Neural crest cell (in vitro differentiated cells): ENCODE data around the gene PKNOX1. TPM values are rescaled to one million over a fixed set of nuclear protein-coding genes. Genes with fewer than 3 reads are reported as not detected.
"Not testable (repeated sequence)": the region's sequence is repeated elsewhere in the genome, so short reads cannot be mapped to it uniquely, and the experiment has no call there.

Source experiments
- DNase-seq: peaks from one replicate; pipeline ENCODE4 v3.0.0; 2021; ENCODE audit warnings: low read depth, mixed read lengths, low spot score
- H3K27ac Mint-ChIP-seq: one replicate; pipeline ENCODE4 v1.8.0; 2021; ENCODE audit warnings: mild to moderate bottlenecking, mixed read lengths; ENCODE audit not compliant: unreplicated experiment
- H3K27me3 Mint-ChIP-seq: 2 replicates; pipeline ENCODE4 v1.8.0; 2021; ENCODE audit warnings: low read depth, mild to moderate bottlenecking, mixed read lengths
- H3K36me3 Mint-ChIP-seq: 2 replicates; pipeline ENCODE4 v1.8.0; 2021; ENCODE audit warnings: low read depth, mild to moderate bottlenecking, mixed read lengths
- H3K4me1 Mint-ChIP-seq: 2 replicates; pipeline ENCODE4 v1.8.0; 2021; ENCODE audit warnings: mixed read lengths
- H3K4me3 Mint-ChIP-seq: one replicate; pipeline ENCODE4 v1.8.0; 2021; ENCODE audit warnings: mild to moderate bottlenecking, mixed read lengths
- H3K9me3 Mint-ChIP-seq: 2 replicates; pipeline ENCODE4 v1.8.0; 2021; ENCODE audit warnings: mixed read lengths
- CTCF ChIP-seq: fragments of 200-600 bp; sonication (generic); conservative IDR thresholded peaks from 2 replicates; pipeline ENCODE4 v1.5.0; 2021; ENCODE audit warnings: antibody characterized with exemption, mild to moderate bottlenecking
- long read RNA-seq: library from polyadenylated mRNA; unstranded; transcript quantifications from one replicate; pipeline ENCODE4 v2.0.0, GENCODE V29; 2020
- total RNA-seq: library from RNA; stranded (reverse); gene quantifications from 2 replicates; pipeline ENCODE4 v1.2.1, GENCODE V29; 2021

The PKNOX1 gene
- total RNA-seq = 13.6 and 19.3 TPM in 2 replicates
- long read RNA-seq, full-length matches to known transcripts = 23 of 36 reads
- long read RNA-seq, partial matches to known transcripts = 7 of 36 reads
- long read RNA-seq, other reads (novel, unspliced or antisense) = 6 of 36 reads

GRCh38 chr21:42973991-42974831, at the start of gene PKNOX1:
TSS of gene PKNOX1 (plus strand) at chr21:42974562. CDS start at chr21:43004382, 29,820 bp downstream.
- peak within 1 kb of the TSS; percentile 96 for H3K27ac Mint-ChIP-seq
- H3K27me3 Mint-ChIP-seq = no peaks in the 10 kb centered on the region
- peak within 1 kb of the TSS; percentile 95 for H3K4me3 Mint-ChIP-seq
- DNase-seq = peak; percentile 98
- peaks cover 20% of the 10 kb centered on the region for H3K36me3 Mint-ChIP-seq
- peak; percentile 19 for TF ChIP-seq CTCF
- peaks cover 2% of the 10 kb centered on the region for H3K9me3 Mint-ChIP-seq
- peaks cover 21% of the 10 kb centered on the region for H3K4me1 Mint-ChIP-seq

GRCh38 chr21:42925114-42925926, 49.0 kb upstream of the PKNOX1 start, which contains the start of gene ERVH48-1:
TSS of gene ERVH48-1 (minus strand) at chr21:42925630. CDS start at chr21:42919006, 6,624 bp downstream.
- H3K27me3 Mint-ChIP-seq = no peaks in the 10 kb centered on the region
- H3K4me1 Mint-ChIP-seq = peaks cover 21% of the 10 kb centered on the region
- peaks cover 2% of the 10 kb centered on the region for H3K36me3 Mint-ChIP-seq
- no peak within 1 kb of the TSS for H3K4me3 Mint-ChIP-seq
- TF ChIP-seq CTCF = no peak
- no peak for DNase-seq
- H3K9me3 Mint-ChIP-seq = peaks cover 4% of the 10 kb centered on the region
- no peak within 1 kb of the TSS for H3K27ac Mint-ChIP-seq

GRCh38 chr21:42927474-42928200, 46.7 kb upstream of the PKNOX1 start:
- peaks cover 21% of the 10 kb centered on the region for H3K4me1 Mint-ChIP-seq
- H3K36me3 Mint-ChIP-seq, H3K4me3 Mint-ChIP-seq, H3K27ac Mint-ChIP-seq, H3K9me3 Mint-ChIP-seq, H3K27me3 Mint-ChIP-seq, DNase-seq: not testable (repeated sequence)

GRCh38 chr21:42929969-42930368, 44.4 kb upstream of the PKNOX1 start:
- no peak for TF ChIP-seq CTCF
- H3K4me3 Mint-ChIP-seq = no peak overlapping the region
- H3K9me3 Mint-ChIP-seq = no peaks in the 10 kb centered on the region
- no peak for DNase-seq
- no peaks in the 10 kb centered on the region for H3K27me3 Mint-ChIP-seq
- H3K27ac Mint-ChIP-seq = no peak overlapping the region
- H3K36me3 Mint-ChIP-seq = no peaks in the 10 kb centered on the region
- peaks cover 10% of the 10 kb centered on the region for H3K4me1 Mint-ChIP-seq

- no peak for DNase-seq
- no peak for TF ChIP-seq CTCF
- Mint-ChIP-seq H3K4me1 (peaks cover 10% of the 10 kb centered on the region), H3K4me3 (no peak overlapping the region), H3K27me3 (no peaks in the 10 kb centered on the region), H3K27ac (no peak overlapping the region), H3K9me3 (no peaks in the 10 kb centered on the region), H3K36me3 (no peaks in the 10 kb centered on the region)
Observed at GRCh38 chr21:42931560-42932235, 42.7 kb upstream of the PKNOX1 start.

GRCh38 chr21:42932378-42933136, 41.8 kb upstream of the PKNOX1 start:
- H3K27ac Mint-ChIP-seq, H3K4me3 Mint-ChIP-seq, H3K4me1 Mint-ChIP-seq, DNase-seq, H3K36me3 Mint-ChIP-seq, H3K9me3 Mint-ChIP-seq, H3K27me3 Mint-ChIP-seq: not testable (repeated sequence)

- not testable (repeated sequence) for H3K4me3 Mint-ChIP-seq, H3K36me3 Mint-ChIP-seq, DNase-seq
Observed at GRCh38 chr21:42933137-42933970, 41.0 kb upstream of the PKNOX1 start.

More at GRCh38 chr21:42933137-42933970, 41.0 kb upstream of the PKNOX1 start:
- H3K4me1 Mint-ChIP-seq, H3K9me3 Mint-ChIP-seq, H3K27me3 Mint-ChIP-seq, H3K27ac Mint-ChIP-seq: not testable (repeated sequence)
